Posterior cingulate gyrus (tissue), 11 donors: Measurements from ENCODE around the gene SNAPC2.
"Not testable (repeated sequence)": the region's sequence is repeated elsewhere in the genome, so short reads cannot be mapped to it uniquely, and the experiment has no call there.

Source experiments
- DNase-seq, 10 donors: peaks; one replicate each; pipeline versions ENCODE4 v3.0.0 to v3.0.0-alpha.2; 2020 to 2021; ENCODE audit warnings: mixed read lengths in 3 of 10
- intact Hi-C: fragments of 100-400 bp; cut with DNase I; formaldehyde crosslinking; loops from one replicate; pipeline ENCODE4 v1.15.1; 2023

Gene SNAPC2

DNA sequence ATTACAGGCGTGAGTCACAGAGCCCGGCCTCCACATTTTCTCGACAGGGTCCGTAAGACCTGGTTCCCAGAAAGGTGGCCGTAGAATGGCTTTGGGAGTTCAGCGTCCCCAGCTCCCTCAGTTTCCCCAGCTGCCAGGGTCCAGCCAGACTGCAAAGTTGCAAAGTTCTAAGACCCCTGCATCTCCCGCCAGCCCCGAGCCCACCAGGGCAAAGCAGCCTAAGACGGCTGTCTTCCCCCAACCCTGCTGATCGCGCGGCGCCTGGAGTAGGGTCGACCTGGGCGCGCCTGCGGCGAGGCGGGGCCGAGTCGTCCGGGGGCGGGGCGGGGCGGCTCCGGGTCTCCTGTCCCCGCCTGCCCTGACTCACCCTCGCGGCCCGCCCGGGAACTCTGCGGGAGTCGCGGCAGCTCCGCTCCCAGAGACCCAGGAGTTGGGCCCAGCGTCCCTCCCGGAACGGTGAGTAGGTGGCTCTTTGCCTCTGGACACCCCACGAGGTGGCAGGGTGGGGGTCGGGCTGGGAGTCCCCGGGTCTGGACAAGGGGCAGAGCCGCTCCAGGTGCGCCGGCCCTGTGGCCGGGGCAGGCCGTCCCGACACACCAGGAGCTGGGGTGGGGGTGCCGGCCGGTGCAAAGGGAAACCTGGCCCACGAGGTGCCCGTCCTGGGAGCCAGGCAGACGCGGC lies 31.9 kb upstream of the SNAPC2 start, which contains the start of gene LRRC8E:
Gene LRRC8E (plus strand): TSS at position 366 of the 681 bp plus-strand sequence. CDS start 7,094 bp downstream, outside the sequence.
- peak in 1 of 10 donors; percentile 68 for DNase-seq
- intact Hi-C loops: no loop called here

DNA sequence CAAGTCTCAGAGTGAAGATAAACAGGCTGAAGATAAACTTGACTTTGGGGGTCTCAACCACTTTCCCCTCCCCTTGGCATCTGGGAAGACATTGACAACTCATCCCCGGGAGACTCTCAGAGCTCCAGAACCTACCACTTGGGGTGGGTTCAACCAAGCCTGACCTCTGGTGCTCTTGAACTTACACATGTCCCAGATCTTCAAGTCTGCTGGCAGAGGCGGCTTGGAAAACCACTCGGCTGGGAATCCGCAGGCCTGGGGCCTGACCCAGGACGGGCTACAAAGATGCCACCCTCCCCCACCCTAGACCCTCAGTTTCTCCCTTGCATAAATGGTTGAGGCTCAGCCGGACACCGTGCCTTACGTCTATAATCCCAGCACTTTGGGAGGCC lies 31.3 kb upstream of the SNAPC2 start:
- DNase-seq: no peak

DNA sequence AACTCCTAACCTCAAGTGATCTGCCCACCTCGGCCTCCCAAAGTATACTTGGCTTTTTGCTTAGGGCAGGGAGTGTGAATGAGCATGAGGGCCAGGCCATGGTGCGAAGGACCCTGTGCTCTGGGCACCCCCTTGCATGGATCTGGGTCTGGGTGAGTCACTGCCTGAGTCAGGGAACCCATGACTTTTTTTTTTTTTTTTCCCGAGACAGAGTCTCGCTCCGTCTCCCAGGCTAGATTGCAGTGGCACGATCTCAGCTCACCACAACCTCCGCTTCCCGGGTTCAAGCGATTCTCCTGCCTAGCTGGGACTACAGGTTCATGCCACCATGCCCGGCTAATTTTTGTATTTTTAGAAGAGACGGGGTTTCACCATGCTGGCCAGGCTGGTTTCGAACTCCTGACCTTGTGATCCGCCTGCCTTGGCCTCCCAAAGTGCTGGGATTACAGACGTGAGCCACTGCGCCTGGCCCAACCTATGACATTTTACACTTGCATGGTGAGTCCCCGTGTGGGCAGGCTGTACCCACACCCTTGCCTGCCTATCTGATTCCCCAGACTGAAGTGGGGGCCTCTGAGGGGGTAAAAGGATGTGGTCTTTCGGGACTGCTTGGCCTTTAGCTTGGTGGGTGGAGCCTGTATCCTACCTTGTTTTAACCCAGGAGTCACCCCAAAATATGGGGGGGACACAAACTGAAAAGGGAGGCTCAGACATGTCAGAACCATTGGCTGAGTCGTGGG lies 26.6 kb upstream of the SNAPC2 start:
- intact Hi-C loops, DNase-seq: not testable (repeated sequence)

More for the DNA sequence above, 31.3 kb upstream of the SNAPC2 start:
- intact Hi-C loops: no loop called here

DNA sequence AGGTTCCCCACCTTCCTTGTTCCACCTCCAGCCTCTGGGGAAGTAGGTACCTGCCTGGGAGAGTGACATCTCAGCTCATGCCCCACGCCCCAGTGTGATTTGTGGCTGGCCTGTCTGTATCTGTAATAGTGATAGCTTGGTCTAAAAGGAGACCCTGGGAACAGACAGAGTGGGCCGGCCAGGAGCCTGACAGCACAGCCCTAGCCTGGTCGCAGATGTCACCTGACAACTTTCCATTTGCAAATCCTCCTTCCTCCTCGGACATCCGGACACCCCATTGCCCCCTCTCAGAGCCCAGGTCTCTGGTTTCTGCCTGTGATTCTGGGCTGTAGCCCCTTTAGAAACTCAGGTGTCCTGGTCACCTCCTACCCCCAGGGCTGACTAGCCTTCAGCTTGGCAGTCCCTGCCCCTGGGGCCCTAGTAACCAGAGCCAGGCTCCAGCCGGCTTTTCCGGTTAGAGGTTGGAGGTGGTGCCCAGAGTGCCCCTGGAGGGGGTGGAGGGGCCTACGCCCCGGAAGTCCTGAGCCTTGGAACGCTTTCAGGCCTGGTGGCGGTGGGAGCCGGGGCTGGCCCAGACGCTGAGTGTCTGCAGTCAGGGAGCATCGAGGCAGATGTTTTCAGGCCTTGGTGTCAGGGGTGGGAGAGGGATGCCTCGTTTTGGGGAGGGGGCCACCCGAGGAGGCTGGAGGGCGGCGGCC lies 25.4 kb upstream of the SNAPC2 start:
- intact Hi-C loops: no loop called here
- DNase-seq: no peak

DNA sequence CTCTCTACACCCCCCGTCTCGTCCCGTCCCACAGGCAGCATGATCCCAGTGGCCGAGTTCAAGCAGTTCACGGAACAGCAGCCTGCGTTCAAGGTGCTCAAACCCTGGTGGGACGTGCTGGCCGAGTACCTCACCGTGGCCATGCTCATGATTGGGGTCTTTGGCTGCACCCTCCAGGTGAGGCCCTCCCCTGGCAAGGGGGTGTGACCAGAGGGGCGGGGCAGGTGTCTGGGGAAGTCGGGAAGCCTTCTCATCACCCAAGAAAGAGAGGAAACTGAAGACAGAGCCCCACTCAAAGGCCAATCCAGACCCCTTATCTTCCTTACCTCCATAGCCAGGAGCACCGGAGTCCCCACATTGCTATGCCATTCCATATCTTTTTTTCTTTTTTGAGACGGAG lies 24.6 kb upstream of the SNAPC2 start:
- intact Hi-C loops: no loop called here
- no peak for DNase-seq

DNA sequence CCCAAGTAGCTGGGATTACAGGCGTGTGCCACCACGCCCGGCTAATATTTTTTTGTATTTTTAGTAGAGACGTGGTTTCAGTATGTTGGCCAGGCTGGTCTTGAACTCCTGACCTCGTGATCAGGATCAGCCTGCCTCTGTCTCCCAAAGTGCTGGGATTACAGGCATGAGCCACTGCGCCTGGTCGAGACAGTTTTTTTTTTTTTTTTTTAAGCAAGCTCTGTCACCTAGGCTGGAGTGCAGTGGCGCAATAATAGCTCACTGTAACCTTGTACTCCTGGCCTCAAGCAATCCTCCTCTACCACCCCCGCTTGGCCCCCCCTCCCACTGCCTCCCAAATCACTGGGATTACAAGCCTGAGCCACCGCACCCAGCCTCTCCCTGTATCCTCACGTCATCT lies 22.8 kb upstream of the SNAPC2 start:
- intact Hi-C loops: no loop called here
- no peak for DNase-seq

DNA sequence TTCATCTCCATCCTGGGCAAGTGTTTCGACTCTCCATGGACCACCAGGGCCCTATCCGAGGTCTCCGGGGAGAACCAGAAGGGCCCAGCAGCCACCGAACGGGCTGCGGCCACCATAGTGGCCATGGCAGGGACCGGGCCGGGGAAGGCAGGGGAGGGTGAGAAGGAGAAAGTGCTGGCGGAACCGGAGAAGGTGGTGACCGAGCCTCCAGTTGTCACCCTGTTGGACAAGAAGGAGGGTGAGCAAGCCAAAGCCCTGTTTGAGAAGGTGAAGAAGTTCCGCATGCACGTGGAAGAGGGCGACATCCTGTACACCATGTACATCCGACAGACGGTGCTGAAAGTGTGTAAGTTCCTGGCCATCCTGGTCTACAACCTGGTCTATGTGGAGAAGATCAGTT lies 21.2 kb upstream of the SNAPC2 start:
- intact Hi-C loops: no loop called here
- DNase-seq: no peak

DNA sequence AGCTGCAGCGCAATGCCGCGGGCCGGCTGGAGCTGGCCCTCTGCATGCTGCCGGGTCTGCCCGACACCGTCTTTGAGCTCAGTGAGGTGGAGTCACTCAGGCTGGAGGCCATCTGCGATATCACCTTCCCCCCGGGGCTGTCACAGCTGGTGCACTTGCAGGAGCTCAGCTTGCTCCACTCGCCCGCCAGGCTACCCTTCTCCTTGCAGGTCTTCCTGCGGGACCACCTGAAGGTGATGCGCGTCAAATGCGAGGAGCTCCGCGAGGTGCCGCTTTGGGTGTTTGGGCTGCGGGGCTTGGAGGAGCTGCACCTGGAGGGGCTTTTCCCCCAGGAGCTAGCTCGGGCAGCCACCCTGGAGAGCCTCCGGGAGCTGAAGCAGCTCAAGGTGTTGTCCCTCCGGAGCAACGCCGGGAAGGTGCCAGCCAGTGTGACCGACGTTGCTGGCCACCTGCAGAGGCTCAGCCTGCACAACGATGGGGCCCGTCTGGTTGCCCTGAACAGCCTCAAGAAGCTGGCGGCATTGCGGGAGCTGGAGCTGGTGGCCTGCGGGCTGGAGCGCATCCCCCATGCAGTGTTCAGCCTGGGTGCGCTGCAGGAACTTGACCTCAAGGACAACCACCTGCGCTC lies 20.3 kb upstream of the SNAPC2 start:
- intact Hi-C loops: no loop called here
- DNase-seq: no peak

DNA sequence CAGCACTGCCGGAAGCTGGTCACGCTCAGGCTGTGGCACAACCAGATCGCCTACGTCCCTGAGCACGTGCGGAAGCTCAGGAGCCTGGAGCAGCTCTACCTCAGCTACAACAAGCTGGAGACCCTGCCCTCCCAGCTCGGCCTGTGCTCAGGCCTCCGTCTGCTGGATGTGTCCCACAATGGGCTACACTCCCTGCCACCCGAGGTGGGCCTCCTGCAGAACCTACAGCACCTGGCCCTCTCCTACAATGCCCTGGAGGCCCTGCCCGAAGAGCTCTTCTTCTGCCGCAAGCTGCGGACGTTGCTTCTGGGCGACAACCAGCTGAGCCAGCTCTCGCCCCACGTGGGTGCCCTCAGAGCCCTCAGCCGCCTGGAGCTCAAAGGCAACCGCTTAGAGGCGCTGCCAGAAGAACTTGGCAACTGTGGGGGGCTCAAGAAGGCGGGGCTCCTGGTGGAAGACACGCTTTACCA lies 19.7 kb upstream of the SNAPC2 start:
- no peak for DNase-seq
- intact Hi-C loops: no loop called here

DNA sequence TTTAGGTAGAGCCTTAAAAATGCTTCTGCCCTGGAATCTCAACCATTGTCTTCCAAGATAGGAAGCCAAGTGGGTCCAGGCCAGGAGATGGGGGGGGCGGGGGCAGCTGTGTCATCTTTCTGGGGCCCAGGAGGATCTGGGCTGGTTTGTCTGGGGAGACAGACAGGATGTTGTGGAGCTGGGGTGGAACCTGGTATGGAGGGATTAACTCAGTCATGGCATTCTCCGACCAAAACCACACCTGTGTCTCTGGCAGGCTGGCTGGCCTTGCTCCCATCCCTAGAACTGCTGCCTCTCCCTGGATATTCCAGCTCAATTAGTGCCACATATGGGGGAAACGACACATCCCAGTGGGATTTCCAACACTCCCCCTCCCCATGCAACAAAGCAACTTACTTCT lies 19.2 kb upstream of the SNAPC2 start:
- intact Hi-C loops: no loop called here
- no peak for DNase-seq

DNA sequence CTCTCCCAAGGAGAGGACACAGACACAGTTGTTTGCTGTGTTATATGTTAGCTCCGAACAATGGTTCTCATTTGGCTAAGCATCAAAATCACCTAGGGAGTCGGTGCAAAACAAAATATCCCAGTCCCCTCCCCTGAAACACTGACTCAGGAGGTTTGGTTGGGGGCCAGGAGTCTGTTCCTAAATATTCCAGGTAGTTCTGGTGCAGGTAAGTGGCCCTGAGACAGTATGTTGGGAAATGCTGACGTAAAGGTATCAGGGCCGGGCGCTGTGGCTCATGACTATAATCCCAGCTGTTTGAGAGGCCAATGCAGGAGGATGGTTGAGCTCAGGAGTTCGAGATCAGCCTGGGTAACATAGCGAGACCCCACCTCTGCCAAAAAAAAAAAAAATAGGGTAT lies 18.8 kb upstream of the SNAPC2 start:
- DNase-seq: no peak
- intact Hi-C loops: no loop called here

DNA sequence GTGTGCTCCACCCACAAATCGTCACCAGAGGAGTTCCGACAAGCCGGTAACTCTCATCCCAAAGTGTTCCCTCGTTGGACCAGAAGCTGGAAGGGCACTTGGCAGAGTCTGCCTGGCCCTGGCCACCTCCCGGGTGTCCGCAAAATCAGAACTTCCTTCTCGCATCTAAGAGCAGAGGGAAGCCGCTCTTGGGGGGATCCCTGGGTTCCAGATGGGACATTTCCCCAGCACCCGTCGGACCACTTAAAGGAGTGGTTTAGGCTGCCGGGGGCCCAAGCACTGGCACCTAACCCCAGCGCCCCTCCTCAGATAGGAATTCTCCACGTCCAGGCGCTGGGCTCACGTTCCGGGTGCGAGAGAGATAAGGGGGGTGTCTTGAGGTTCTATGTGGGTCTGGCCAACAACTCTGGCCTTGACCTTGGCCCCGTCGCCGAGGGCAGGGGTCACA lies 17.3 kb upstream of the SNAPC2 start:
- intact Hi-C loops: no loop called here
- peak in 1 of 10 donors; percentile 83 for DNase-seq

DNA sequence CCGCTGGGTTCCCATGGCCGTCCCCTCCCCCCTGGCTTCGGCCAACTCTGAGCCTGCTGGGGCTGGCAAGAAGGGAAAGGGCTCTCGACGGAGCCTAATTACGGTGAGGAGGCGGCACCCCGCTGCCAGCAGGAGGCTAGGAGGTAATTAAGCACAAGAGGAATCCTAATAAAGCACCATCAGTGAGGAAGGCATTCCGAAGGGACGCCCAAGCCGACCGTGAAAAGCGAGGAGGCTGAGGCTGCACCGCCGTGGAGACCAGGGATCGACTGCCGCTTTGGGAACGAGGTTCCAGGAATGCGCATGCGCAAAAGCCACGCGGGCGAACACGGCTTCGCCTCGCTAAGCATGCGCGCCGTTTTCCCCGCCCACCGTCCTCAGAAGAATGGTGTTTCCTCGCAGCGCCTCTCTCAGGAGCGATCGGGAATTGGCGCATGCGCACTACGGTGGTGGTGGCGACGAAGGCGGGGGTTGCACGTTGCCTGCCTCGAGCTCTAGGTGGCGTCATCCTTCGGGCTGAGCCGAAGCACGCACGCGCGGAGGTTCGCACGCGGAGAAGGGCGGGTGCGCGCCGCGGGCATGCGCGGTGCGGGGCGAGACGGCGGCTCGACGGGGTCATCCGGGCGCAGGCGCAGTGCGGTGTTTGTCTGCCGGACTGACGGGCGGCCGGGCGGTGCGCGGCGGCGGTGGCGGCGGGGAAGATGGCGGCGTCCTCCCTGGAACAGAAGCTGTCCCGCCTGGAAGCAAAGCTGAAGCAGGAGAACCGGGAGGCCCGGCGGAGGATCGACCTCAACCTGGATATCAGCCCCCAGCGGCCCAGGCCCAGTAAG lies 16.7 kb upstream of the SNAPC2 start, which contains the start of gene MAP2K7:
Gene MAP2K7 (plus strand): TSS at position 634 of the 830 bp plus-strand sequence. CDS start 68 bp downstream, at position 702.
- intact Hi-C loops: loop anchor here (2.0 kb wide), 1 partner anchor 15 kb away; no protein-coding TSS in a partner anchor
- peak; percentile 98 to 100 (median 100) for DNase-seq

DNA sequence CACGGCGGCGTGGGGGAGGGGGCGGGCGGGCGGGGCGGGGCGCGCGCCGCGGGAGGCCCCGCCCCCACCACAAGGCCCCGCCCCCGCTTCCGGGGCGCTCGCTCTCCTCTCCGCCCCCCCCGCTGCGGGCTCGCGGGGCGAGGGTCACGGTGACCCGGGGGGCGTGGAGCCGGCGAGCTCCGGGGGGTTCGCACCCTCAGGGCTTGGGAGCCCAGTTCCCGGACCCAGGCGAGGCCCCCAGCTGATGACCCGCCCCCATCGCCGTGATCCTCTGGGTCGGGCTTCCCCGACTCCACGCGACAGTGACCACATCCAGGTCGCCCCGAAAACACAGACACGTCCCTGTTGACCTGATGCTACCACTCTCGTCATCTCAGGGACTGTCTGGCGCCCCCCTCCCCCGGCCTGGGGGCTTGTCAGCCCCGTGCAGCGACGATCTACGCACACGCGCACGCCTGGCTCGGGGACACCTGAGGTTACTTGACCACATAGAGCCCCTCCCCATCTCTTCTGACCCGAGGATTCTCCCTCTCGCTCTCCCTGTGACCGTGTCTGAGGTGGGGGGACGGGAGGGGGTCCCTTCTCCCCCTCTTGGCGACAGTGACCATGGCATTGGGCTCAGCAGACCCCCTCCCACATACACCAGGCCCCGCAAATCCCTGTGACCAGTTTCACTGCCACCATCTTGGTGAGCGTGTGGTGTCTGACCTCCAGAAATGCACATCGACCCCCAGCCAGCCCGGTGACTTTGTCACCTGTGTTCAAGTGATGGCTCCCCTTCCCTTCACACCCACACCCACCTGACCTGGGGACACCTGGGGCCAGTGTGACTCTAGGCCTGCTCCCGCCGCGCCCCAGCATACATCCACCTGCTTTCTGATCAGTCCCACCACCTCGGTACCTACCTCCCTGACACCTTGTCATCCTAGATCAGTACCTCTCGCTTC lies 15.8 kb upstream of the SNAPC2 start:
- intact Hi-C loops: loop anchor here (2.0 kb wide), 1 partner anchor 14 kb away; no protein-coding TSS in a partner anchor
- DNase-seq: peak in 1 of 10 donors; percentile 88

DNA sequence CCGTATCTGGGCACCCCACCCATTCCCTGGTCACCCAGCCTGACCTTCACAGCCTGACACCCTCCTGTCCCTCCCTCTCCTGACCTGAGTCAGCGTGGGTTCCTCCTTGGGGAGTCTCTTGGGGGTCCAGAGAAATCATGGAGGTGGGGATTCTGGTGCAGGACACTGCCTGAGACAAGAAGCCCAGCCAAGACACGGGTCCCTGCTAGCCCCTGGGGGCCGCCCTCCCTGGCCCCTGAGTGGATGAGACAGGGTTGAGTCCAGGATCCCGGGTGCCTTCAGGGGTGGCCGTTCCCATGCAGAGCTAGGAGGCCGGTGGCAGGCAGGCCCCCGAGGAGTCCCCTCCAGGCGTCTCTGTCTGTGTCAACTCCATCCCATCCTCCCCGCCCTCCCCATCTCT lies 14.9 kb upstream of the SNAPC2 start:
- intact Hi-C loops: loop anchor here (2.0 kb wide), 1 partner anchor 14 kb away; no protein-coding TSS in a partner anchor
- peak in 1 of 10 donors; percentile 75 for DNase-seq

DNA sequence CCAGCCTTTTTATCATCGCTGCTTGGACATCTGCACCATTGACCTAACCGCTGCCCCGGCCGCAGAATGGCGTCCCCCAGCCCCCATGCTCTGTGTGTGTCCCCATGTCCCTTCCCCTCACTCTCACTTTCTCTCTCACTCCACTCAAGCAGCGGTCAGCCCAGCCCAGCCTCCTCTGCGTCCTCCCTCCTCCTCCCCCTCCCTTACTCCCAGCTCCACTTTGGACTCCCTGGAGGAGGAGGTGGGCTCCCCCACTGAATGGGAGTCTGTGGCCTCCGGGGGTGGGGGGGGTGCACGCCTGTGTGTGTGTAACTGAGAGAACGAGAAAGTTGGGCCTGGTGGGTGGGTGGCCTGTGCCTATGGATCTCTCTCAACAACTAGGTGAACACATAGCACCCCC lies 14.3 kb upstream of the SNAPC2 start:
- intact Hi-C loops: loop anchor here (2.0 kb wide), 1 partner anchor 13 kb away; no protein-coding TSS in a partner anchor

DNA sequence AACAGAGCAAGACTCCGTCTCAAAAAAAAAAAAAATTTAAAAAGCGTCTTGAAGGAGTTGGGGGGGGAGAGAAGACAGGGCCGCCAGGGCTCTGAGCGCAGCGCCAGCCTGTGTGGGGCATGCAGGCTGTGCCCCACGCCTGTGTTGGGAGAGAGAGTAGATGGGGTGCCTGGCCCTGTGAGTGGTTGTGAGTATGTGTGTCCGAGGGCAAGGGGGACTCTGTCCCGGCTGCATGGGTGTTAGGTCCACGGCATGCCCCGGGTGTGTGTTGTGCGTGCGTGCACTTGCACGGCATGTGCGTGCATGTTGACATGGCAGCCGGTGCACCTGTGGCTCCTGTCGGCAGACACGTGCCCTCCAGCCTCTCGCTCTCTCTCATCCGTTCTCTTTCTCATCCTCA lies 13.0 kb upstream of the SNAPC2 start:
- intact Hi-C loops: no loop called here
- DNase-seq: no peak

More for the DNA sequence above, 14.3 kb upstream of the SNAPC2 start:
- DNase-seq: no peak

DNA sequence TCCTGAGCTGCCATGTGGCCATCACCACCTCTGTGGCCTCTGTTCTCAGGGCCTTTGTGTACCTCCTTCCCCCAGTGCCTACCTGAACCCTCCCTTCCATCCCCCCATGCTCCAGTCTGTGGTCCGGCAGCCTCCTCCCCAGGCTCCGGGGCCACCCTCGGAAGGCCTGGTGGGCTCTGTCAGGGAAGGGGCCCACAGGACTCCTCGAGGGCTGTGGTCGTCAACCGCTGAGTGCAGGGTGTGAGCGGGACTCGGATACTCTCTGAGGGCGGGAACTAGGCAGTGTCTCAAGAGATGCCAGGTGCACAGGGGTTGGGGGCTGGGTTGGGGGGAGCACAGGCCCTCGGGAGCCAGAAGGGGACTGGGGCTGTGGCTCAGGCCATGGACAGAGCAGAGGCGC lies 12.6 kb upstream of the SNAPC2 start:
- intact Hi-C loops: no loop called here

More for the DNA sequence above, 12.6 kb upstream of the SNAPC2 start:
- DNase-seq: no peak
